ENCODE measurements around the gene ZNF345.
A peak's percentile ranks its signal among the peaks of the same experiment; 100 is the strongest.

The ZNF345 gene

DNA sequence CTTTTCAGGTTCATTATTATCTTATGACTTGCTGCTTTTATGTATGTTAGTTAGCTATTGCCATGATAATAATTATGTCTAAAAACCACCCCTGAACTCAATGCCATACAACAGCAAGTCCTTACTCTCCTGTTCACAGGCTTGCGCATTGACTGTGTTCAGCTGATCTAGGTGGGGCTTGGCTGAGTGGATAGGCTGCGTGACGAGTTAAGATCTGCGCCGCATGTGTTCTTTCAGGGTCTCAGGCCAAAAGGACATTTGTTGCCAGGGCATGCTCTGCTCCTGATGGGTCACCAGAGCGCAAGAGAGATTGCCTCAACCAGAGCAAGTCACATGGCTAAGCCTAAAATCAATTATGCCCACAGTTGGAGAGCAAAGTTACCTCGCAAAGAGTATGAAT, 66.3 kb downstream of the ZNF345 start:
- DNase-seq (ENCODE audit: low spot score) = peak; percentile 52

DNA sequence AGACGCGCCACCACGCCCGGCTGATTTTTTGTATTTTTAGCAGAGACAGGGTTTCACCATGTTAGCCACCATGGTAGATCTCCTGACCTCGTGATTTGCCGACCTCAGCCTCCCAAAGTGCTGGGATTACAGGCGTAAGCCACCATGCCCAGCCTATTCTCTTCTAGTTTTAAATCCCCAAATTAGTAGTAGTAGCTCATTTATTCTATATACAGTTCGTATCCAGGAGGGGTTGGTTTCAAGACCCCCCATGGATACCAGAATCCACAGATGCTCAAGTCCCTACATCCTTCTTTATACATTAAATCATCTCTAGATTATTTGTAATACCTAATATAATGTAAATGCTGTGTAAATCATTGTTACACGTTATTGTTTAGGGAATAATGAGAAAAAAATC, 67.4 kb downstream of the ZNF345 start:
- DNase-seq (ENCODE audit: low spot score) = no peak

Small RNA genes within 50 kb of the gene (small RNA-seq; reads per million reads assigned to genes)
- 0 reads per million in 2 experiments for gene RF00019
